Naive thymus-derived CD4-positive, alpha-beta T cell (primary cell): ENCODE data around the gene FMNL2. TPM values are rescaled to one million over a fixed set of nuclear protein-coding genes. Genes with fewer than 3 reads are reported as not detected.
A peak's percentile ranks its signal among the peaks of the same experiment; 100 is the strongest.

Experiments used
- ATAC-seq: fragments of 150-1000 bp; cut with Tn5 transposase; 2 replicates; pipeline ENCODE4 v1.10.0; 2021; ENCODE audit warnings: mild to moderate bottlenecking, moderate library complexity
- CTCF ChIA-PET: fragments of 350-600 bp; sonication (Branson Sonifier 250); formaldehyde crosslinking; loops from one replicate; lab custom pipeline; 2021; ENCODE audit warnings: antibody characterized with exemption; lab: Charles Lee
- POLR2A ChIA-PET: fragments of 350-600 bp; sonication (Branson Sonifier 250); formaldehyde crosslinking; loops from one replicate; lab custom pipeline; 2021; ENCODE audit warnings: antibody characterized with exemption, inconsistent platforms; lab: Charles Lee
- DNase-seq, 9 donors: peaks; one replicate each; pipeline versions ENCODE4 v3.0.0 to v3.0.0-alpha.2; 2020 to 2022; ENCODE audit warnings: mixed read lengths in 1 of 9
- H3K27ac ChIP-seq: one replicate; pipeline ENCODE4 v1.7.0; 2013; ENCODE audit warnings: mild to moderate bottlenecking, low read depth, low read length, moderate library complexity
- H3K27me3 ChIP-seq, 2 donors: one replicate each; pipeline ENCODE4 v1.7.0; 2013; ENCODE audit warnings: low read length in 2 of 2, mild to moderate bottlenecking in 2 of 2, moderate library complexity in 2 of 2; ENCODE audit not compliant: control insufficient read depth in 2 of 2, insufficient read depth in 2 of 2
- H3K36me3 ChIP-seq, 3 experiments: 1 replicate in 2 of 3; 2 replicates in 1 of 3; pipeline ENCODE4 v1.7.0; 2013; ENCODE audit warnings: low read length in 3 of 3, mild to moderate bottlenecking in 3 of 3, moderate library complexity in 1 of 3; ENCODE audit not compliant: insufficient read depth in 3 of 3, control insufficient read depth in 2 of 3
- H3K4me1 ChIP-seq, 2 donors: one replicate each; pipeline ENCODE4 v1.7.0; 2013; ENCODE audit warnings: low read length in 2 of 2, mild to moderate bottlenecking in 2 of 2, moderate library complexity in 1 of 2; ENCODE audit not compliant: control insufficient read depth in 2 of 2, insufficient read depth in 2 of 2
- H3K4me3 ChIP-seq: 2 replicates; pipeline ENCODE4 v1.7.0; 2013; ENCODE audit warnings: mild to moderate bottlenecking, low read length
- H3K9me3 ChIP-seq, 3 experiments: 1 replicate in 2 of 3; 2 replicates in 1 of 3; pipeline ENCODE4 v1.7.0; 2013; ENCODE audit warnings: low read length in 3 of 3; ENCODE audit not compliant: control insufficient read depth in 2 of 3
- H3K27ac Mint-ChIP-seq, 9 donors: one replicate each; pipeline ENCODE4 v1.8.0; 2020 to 2022; ENCODE audit warnings: mixed read lengths in 9 of 9, mild to moderate bottlenecking in 8 of 9, moderate library complexity in 5 of 9, inconsistent platforms in 2 of 9
- H3K27me3 Mint-ChIP-seq, 5 donors: one replicate each; pipeline ENCODE4 v1.8.0; 2021 to 2022; ENCODE audit warnings: mixed read lengths in 5 of 5, mild to moderate bottlenecking in 1 of 5
- H3K36me3 Mint-ChIP-seq, 5 donors: one replicate each; pipeline ENCODE4 v1.8.0; 2020 to 2022; ENCODE audit warnings: mixed read lengths in 5 of 5, mild to moderate bottlenecking in 3 of 5, inconsistent platforms in 1 of 5
- H3K4me1 Mint-ChIP-seq, 7 donors: one replicate each; pipeline ENCODE4 v1.8.0; 2020 to 2022; ENCODE audit warnings: mixed read lengths in 7 of 7, mild to moderate bottlenecking in 3 of 7, inconsistent platforms in 1 of 7
- H3K4me3 Mint-ChIP-seq, 10 donors: one replicate each; pipeline ENCODE4 v1.8.0; 2020 to 2022; ENCODE audit warnings: mild to moderate bottlenecking in 10 of 10, mixed read lengths in 10 of 10, moderate library complexity in 6 of 10, inconsistent platforms in 2 of 10
- H3K9me3 Mint-ChIP-seq, 11 donors: one replicate each; pipeline ENCODE4 v1.8.0; 2020 to 2022; ENCODE audit warnings: mixed read lengths in 11 of 11, mild to moderate bottlenecking in 4 of 11, inconsistent platforms in 1 of 11, moderate library complexity in 1 of 11
- intact Hi-C, 2 donors: fragments of 100-400 bp; cut with micrococcal nuclease; formaldehyde crosslinking; loops; one replicate each; pipeline ENCODE4 v1.15.1; 2023
- polyA plus RNA-seq, 2 donors: library from polyadenylated mRNA; unstranded; fragments of 300-500 nt; fragmentation: Illumina TruSeq; gene quantifications; one replicate each; pipeline ENCODE4 v1.2.3, GENCODE V29; 2021
- total RNA-seq, 6 experiments: library from RNA in 5 of 6; stranded (reverse) in 5 of 6; gene quantifications; 1 replicate in 5 of 6; 2 replicates in 1 of 6; pipeline ENCODE4 v1.2.3 and lab custom pipeline; 2021 to 2026

Gene FMNL2
- total and polyA plus RNA-seq, 7 experiments from 2014 or later: 0.16 to 2.7 (median 1.2) TPM

DNA sequence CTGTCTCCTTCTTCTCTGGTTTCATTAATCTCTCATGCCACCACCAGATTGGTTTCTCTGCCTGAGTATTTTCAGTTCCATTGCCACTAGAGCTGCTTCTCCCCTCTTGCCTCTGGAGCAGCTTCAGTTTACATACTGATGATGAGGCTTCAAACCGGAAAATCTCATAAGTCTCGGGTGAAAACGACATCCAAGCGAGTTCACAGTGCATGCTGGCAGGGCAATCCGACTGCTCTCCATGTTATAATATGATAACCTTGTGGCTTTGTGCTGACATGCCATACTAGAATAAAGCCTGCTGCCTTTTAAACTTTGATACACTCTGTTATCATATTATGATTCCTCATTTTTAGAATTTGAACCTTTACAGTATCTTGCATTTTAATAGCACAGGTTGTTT lies 228.8 kb downstream of the FMNL2 start:
- H3K4me3 Mint-ChIP-seq: no peak overlapping the region
- CTCF ChIA-PET: no interaction called here
- no peak overlapping the region for H3K27ac ChIP-seq
- no peaks in the 10 kb centered on the region for H3K4me1 Mint-ChIP-seq
- no peaks in the 10 kb centered on the region for H3K4me1 ChIP-seq
- H3K27me3 ChIP-seq: no peaks in the 10 kb centered on the region
- H3K36me3 ChIP-seq: no peaks in the 10 kb centered on the region
- no peak overlapping the region for H3K27ac Mint-ChIP-seq
- POLR2A ChIA-PET: no interaction called here
- H3K36me3 Mint-ChIP-seq: no peaks in the 10 kb centered on the region
- no peaks in the 10 kb centered on the region for H3K9me3 ChIP-seq
- H3K27me3 Mint-ChIP-seq: peaks cover 0 to 16% (median 8%) of the 10 kb centered on the region in 5 donors
- ATAC-seq (no peak), DNase-seq (no peak)
- intact Hi-C loops: no loop called here
- no peaks in the 10 kb centered on the region for H3K9me3 Mint-ChIP-seq
- no peak overlapping the region for H3K4me3 ChIP-seq

GRCh38 chr2:152564754-152565551 lies 230.0 kb downstream of the FMNL2 start:
- CTCF ChIA-PET: no interaction called here

GRCh38 chr2:152565884-152566727 lies 231.1 kb downstream of the FMNL2 start:
- H3K9me3 Mint-ChIP-seq: no peaks in the 10 kb centered on the region
- Histone ChIP-seq H3K4me1 (no peaks in the 10 kb centered on the region), H3K27ac (no peak overlapping the region), H3K4me3 (no peak overlapping the region), H3K27me3 (no peaks in the 10 kb centered on the region), H3K36me3 (no peaks in the 10 kb centered on the region), H3K9me3 (no peaks in the 10 kb centered on the region)
- no peak overlapping the region for H3K27ac Mint-ChIP-seq
- H3K36me3 Mint-ChIP-seq: no peaks in the 10 kb centered on the region
- DNase-seq (no peak), ATAC-seq (no peak)
- H3K4me3 Mint-ChIP-seq: no peak overlapping the region
- H3K27me3 Mint-ChIP-seq: peaks cover 5 to 21% (median 8%) of the 10 kb centered on the region in 5 donors
- no peaks in the 10 kb centered on the region for H3K4me1 Mint-ChIP-seq
- ChIA-PET CTCF (no interaction called here), POLR2A (no interaction called here)
- intact Hi-C loops: no loop called here

More at GRCh38 chr2:152564754-152565551, 230.0 kb downstream of the FMNL2 start:
- intact Hi-C loops: no loop called here
- Mint-ChIP-seq H3K36me3 (no peaks in the 10 kb centered on the region), H3K27me3 (peaks cover 5 to 17% (median 8%) of the 10 kb centered on the region in 5 donors), H3K4me3 (no peak overlapping the region), H3K4me1 (no peaks in the 10 kb centered on the region), H3K9me3 (no peaks in the 10 kb centered on the region), H3K27ac (no peak overlapping the region)
- Histone ChIP-seq H3K27ac (no peak overlapping the region), H3K36me3 (no peaks in the 10 kb centered on the region), H3K4me1 (no peaks in the 10 kb centered on the region), H3K4me3 (no peak overlapping the region), H3K9me3 (no peaks in the 10 kb centered on the region), H3K27me3 (no peaks in the 10 kb centered on the region)
- POLR2A ChIA-PET: no interaction called here
- no peak for DNase-seq
- no peak for ATAC-seq

- intact Hi-C loops: no loop called here
- H3K4me1 Mint-ChIP-seq: no peaks in the 10 kb centered on the region
- no peaks in the 10 kb centered on the region for H3K27me3 ChIP-seq
- H3K4me1 ChIP-seq: no peaks in the 10 kb centered on the region
- no peak overlapping the region for H3K4me3 Mint-ChIP-seq
- H3K36me3 ChIP-seq: no peaks in the 10 kb centered on the region
- peaks cover 5 to 21% (median 8%) of the 10 kb centered on the region in 5 donors for H3K27me3 Mint-ChIP-seq
- no peak overlapping the region for H3K27ac ChIP-seq
- H3K4me3 ChIP-seq: no peak overlapping the region
- DNase-seq: no peak
- no peaks in the 10 kb centered on the region for H3K9me3 ChIP-seq
- CTCF ChIA-PET: no interaction called here
- H3K27ac Mint-ChIP-seq: no peak overlapping the region
- no peaks in the 10 kb centered on the region for H3K36me3 Mint-ChIP-seq
- peak; percentile 32 for ATAC-seq
- H3K9me3 Mint-ChIP-seq: no peaks in the 10 kb centered on the region
- POLR2A ChIA-PET: no interaction called here
These were observed 231.7 kb downstream of the FMNL2 start for GRCh38 chr2:152566728-152567069.

GRCh38 chr2:152568531-152568930 lies 233.6 kb downstream of the FMNL2 start:
- Histone ChIP-seq H3K27me3 (no peaks in the 10 kb centered on the region), H3K4me3 (no peak overlapping the region), H3K9me3 (no peaks in the 10 kb centered on the region), H3K4me1 (no peaks in the 10 kb centered on the region), H3K27ac (no peak overlapping the region), H3K36me3 (no peaks in the 10 kb centered on the region)
- Mint-ChIP-seq H3K27ac (no peak overlapping the region), H3K9me3 (no peaks in the 10 kb centered on the region), H3K4me1 (peaks cover 0 to 7% (median 0%) of the 10 kb centered on the region in 7 donors), H3K36me3 (no peaks in the 10 kb centered on the region), H3K4me3 (no peak overlapping the region), H3K27me3 (peaks cover 3 to 24% (median 5%) of the 10 kb centered on the region in 5 donors)
- CTCF ChIA-PET: no interaction called here
- DNase-seq (no peak), ATAC-seq (no peak)
- POLR2A ChIA-PET: no interaction called here
- intact Hi-C loops: no loop called here

GRCh38 chr2:152569186-152569585 lies 234.2 kb downstream of the FMNL2 start:
- Histone ChIP-seq H3K36me3 (no peaks in the 10 kb centered on the region), H3K4me3 (no peak overlapping the region), H3K9me3 (no peaks in the 10 kb centered on the region), H3K27ac (no peak overlapping the region), H3K27me3 (no peaks in the 10 kb centered on the region), H3K4me1 (no peaks in the 10 kb centered on the region)
- intact Hi-C loops: no loop called here
- H3K27me3 Mint-ChIP-seq: peaks cover 0 to 28% (median 5%) of the 10 kb centered on the region in 5 donors
- ATAC-seq (no peak), DNase-seq (no peak)
- ChIA-PET POLR2A (no interaction called here), CTCF (no interaction called here)
- H3K4me1 Mint-ChIP-seq: peaks cover 0 to 7% (median 0%) of the 10 kb centered on the region in 7 donors
- no peaks in the 10 kb centered on the region for H3K9me3 Mint-ChIP-seq
- H3K27ac Mint-ChIP-seq: no peak overlapping the region
- no peak overlapping the region for H3K4me3 Mint-ChIP-seq
- no peaks in the 10 kb centered on the region for H3K36me3 Mint-ChIP-seq
